Gastrocnemius medialis (tissue), 4 donors: ENCODE measurements around the gene ART5. TPM values are rescaled to one million over a fixed set of nuclear protein-coding genes. Genes with fewer than 3 reads are reported as not detected.

Experiments
- ATAC-seq, 2 donors: fragments of 150-250 bp; one replicate each; pipeline ENCODE4 v1.9.1; 2016
- DNase-seq, 2 donors: peaks; one replicate each; pipeline ENCODE4 v3.0.0-alpha.2; 2019
- H3K27ac ChIP-seq, 4 donors: fragments of 200-600 bp; sonication (generic); 1 replicate in 1 of 4; 2 replicates in 3 of 4; pipeline ENCODE4 v1.5.1; 2016 to 2018; ENCODE audit warnings: mild to moderate bottlenecking in 2 of 4, moderate library complexity in 1 of 4
- H3K27me3 ChIP-seq, 3 donors: fragments of 200-600 bp; sonication (generic) in 2 of 3; 1 replicate in 1 of 3; 2 replicates in 2 of 3; pipeline versions ENCODE4 v1.5.1 to v1.6.0; 2016 to 2019; ENCODE audit warnings: mild to moderate bottlenecking in 1 of 3, moderate library complexity in 1 of 3
- H3K36me3 ChIP-seq, 2 donors: fragments of 200-600 bp; sonication (generic) in 1 of 2; one replicate each; pipeline ENCODE4 v1.5.1; 2017 to 2018
- H3K4me1 ChIP-seq, 2 donors: fragments of 200-600 bp; sonication (generic) in 1 of 2; one replicate each; pipeline ENCODE4 v1.5.1; 2016 to 2017; ENCODE audit warnings: mild to moderate bottlenecking in 2 of 2
- H3K4me3 ChIP-seq, 4 donors: fragments of 200-600 bp; sonication (generic) in 3 of 4; 1 replicate in 1 of 4; 2 replicates in 3 of 4; pipeline ENCODE4 v1.5.1; 2016 to 2019; ENCODE audit warnings: mild to moderate bottlenecking in 2 of 4
- H3K9me3 ChIP-seq, 3 donors: fragments of 200-600 bp; sonication (generic) in 2 of 3; 1 replicate in 1 of 3; 2 replicates in 2 of 3; pipeline ENCODE4 v1.5.1; 2016 to 2019
- CTCF ChIP-seq, 5 experiments: fragments of 450-650 bp in 3 of 5; fragments of 200-600 bp in 2 of 5; sonication (generic) in 2 of 5; IDR thresholded peaks in 4 of 5; conservative IDR thresholded peaks in 1 of 5; 1 replicate in 4 of 5; 2 replicates in 1 of 5; pipeline ENCODE4 v1.5.1; 2016 to 2019; ENCODE audit warnings: antibody characterized with exemption in 5 of 5, mild to moderate bottlenecking in 3 of 5, moderate library complexity in 3 of 5
- POLR2A ChIP-seq, 2 donors: fragments of 450-650 bp; IDR thresholded peaks; one replicate each; pipeline ENCODE4 v1.6.1; 2017; ENCODE audit warnings: antibody characterized with exemption in 2 of 2, mild to moderate bottlenecking in 2 of 2, moderate library complexity in 2 of 2
- in situ Hi-C, 4 donors: fragments of 200-750 bp; cut with MboI; loops; one replicate each; pipeline versions ENCODE4 v1.15.0 to v1.8.0; 2017; ENCODE audit warnings: low sequenced_read_pairs in 4 of 4
- intact Hi-C: fragments of 100-400 bp; cut with DNase I; formaldehyde crosslinking; loops from one replicate; pipeline ENCODE4 v1.15.1; 2023; ENCODE audit warnings: low total_unique reads
- total RNA-seq, 4 donors: library from RNA; depleted of rRNA; stranded (reverse); fragments of >200 nt; gene quantifications; one replicate each; pipeline versions ENCODE4 v1.1.0 to v1.2.3, GENCODE V29; 2016

ART5 gene, protein sequence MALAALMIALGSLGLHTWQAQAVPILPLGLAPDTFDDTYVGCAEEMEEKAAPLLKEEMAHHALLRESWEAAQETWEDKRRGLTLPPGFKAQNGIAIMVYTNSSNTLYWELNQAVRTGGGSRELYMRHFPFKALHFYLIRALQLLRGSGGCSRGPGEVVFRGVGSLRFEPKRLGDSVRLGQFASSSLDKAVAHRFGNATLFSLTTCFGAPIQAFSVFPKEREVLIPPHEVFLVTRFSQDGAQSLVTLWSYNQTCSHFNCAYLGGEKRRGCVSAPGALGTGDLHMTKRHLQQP
- 1 to 10 TPM; 1.1 to 8.5 (median 2.2) TPM for total RNA-seq

- intact Hi-C loops: loop anchor here (1.0 to 10.0 kb wide), 3 partner anchors 27 to 597 kb away; partner anchors contain the start of gene NUP98
- no peaks in the 10 kb centered on the region for H3K9me3 ChIP-seq
- ATAC-seq: peak in 1 of 2 donors; percentile 0
Observed at GRCh38 chr11:3641701-3642070, at the start of gene ART5. Gene ART5, minus strand, starts transcription at chr11:3641992. Its CDS starts 130 bp downstream, at chr11:3641862.

GRCh38 chr11:3686751-3687150 is 45.0 kb upstream of the ART5 start:
- no peak for TF ChIP-seq POLR2A (IDR thresholded peaks at IDR 0.05)
- TF ChIP-seq CTCF (IDR thresholded peaks at IDR 0.05 in 4 of 5, conservative IDR thresholded peaks at IDR 0.05 in 1 of 5): no peak
- no peaks in the 10 kb centered on the region for H3K27me3 ChIP-seq
- ATAC-seq (no peak), DNase-seq (no peak)
- peak overlapping the region; percentile 70 to 85 (median 70) for H3K27ac ChIP-seq
- intact Hi-C loops (no loop called here), in situ Hi-C loops (no loop called here)
- H3K9me3 ChIP-seq: no peaks in the 10 kb centered on the region
- no peak overlapping the region for H3K4me3 ChIP-seq
- peaks cover 6 to 75% of the 10 kb centered on the region in 2 donors for H3K36me3 ChIP-seq
- peaks cover 19 to 24% of the 10 kb centered on the region in 2 donors for H3K4me1 ChIP-seq

More at GRCh38 chr11:3641701-3642070, at the start of gene ART5:
- in situ Hi-C loops: no loop called here
- DNase-seq: no peak
- no peak for TF ChIP-seq CTCF (IDR thresholded peaks at IDR 0.05 in 4 of 5, conservative IDR thresholded peaks at IDR 0.05 in 1 of 5)
- Histone ChIP-seq H3K27ac (peak within 1 kb of the TSS; percentile 97 to 100 (median 98)), H3K27me3 (no peaks in the 10 kb centered on the region), H3K36me3 (no peaks in the 10 kb centered on the region), H3K4me1 (peaks cover 26 to 40% of the 10 kb centered on the region in 2 donors), H3K4me3 (peak within 1 kb of the TSS; percentile 67 to 88 (median 78))

DNA sequence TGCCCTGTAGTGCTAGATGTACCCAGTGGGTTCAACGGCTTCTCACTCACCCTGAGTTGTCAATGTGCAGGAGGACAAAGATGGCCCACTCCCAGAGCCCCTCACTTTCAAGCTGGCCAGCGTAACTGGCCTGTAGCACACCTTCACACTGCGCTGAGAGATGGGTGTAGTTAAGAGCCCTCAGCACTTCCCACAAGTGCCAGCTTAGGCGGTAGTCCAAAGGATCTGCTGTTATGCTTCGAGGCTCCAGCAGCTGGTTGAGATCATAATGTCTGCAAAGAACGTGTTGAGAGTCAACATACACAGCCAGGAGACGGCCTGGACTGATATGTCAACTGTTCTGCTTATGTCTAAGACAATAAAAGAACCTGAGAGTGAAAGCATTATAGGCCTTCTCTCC is 44.1 kb upstream of the ART5 start:
- H3K27me3 ChIP-seq: no peaks in the 10 kb centered on the region
- H3K36me3 ChIP-seq: peaks cover 6 to 75% of the 10 kb centered on the region in 2 donors
- H3K4me3 ChIP-seq: no peak overlapping the region
- H3K4me1 ChIP-seq: peaks cover 19 to 24% of the 10 kb centered on the region in 2 donors
- no peak for TF ChIP-seq CTCF (IDR thresholded peaks at IDR 0.05 in 4 of 5, conservative IDR thresholded peaks at IDR 0.05 in 1 of 5)
- TF ChIP-seq POLR2A (IDR thresholded peaks at IDR 0.05): no peak
- DNase-seq (peak; percentile 65), ATAC-seq (peak; percentile 87 to 90)
- in situ Hi-C loops (no loop called here), intact Hi-C loops (no loop called here)
- no peaks in the 10 kb centered on the region for H3K9me3 ChIP-seq
- peak overlapping the region; percentile 70 to 85 (median 70) for H3K27ac ChIP-seq

DNA sequence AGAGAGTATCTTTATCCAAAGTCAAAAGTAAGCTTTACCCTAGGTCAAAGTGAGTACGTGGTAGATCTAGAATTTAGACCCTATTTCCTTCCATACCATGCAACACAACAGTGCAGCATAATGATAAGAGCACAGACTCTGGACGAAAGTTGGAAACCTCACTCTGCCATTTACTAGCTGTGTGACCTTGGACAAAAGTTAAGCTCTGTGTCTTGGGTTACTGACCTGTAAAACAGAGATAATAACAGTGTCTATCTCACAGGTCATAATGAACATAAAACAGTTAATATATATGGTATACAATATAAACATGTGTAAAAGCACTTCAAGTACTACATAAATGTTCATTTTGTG is 43.0 kb upstream of the ART5 start:
- Histone ChIP-seq H3K27me3 (no peaks in the 10 kb centered on the region), H3K36me3 (peaks cover 6 to 72% of the 10 kb centered on the region in 2 donors)

More for the DNA sequence above, 43.0 kb upstream of the ART5 start:
- DNase-seq: no peak
- no peak overlapping the region for H3K4me3 ChIP-seq
- intact Hi-C loops: no loop called here
- peaks cover 19 to 24% of the 10 kb centered on the region in 2 donors for H3K4me1 ChIP-seq
- no peak for TF ChIP-seq POLR2A (IDR thresholded peaks at IDR 0.05)
- TF ChIP-seq CTCF (IDR thresholded peaks at IDR 0.05 in 4 of 5, conservative IDR thresholded peaks at IDR 0.05 in 1 of 5): no peak
- peak overlapping the region; percentile 70 to 85 (median 70) for H3K27ac ChIP-seq
- in situ Hi-C loops: no loop called here
- no peaks in the 10 kb centered on the region for H3K9me3 ChIP-seq
- ATAC-seq: peak; percentile 45 to 55
